GM19193 (cell line): ENCODE results near the gene SRGAP3.

Experiments used
- POLR2A ChIP-seq: IDR thresholded peaks from 4 replicates; pipeline ENCODE4 v1.6.1; 2011; ENCODE audit not compliant: insufficient read depth, insufficient read length; ENCODE audit errors: extremely low read depth

Gene SRGAP3

GRCh38 chr3:9035961-9036360, 213.5 kb downstream of the SRGAP3 start:
- no peak for TF ChIP-seq POLR2A

- TF ChIP-seq POLR2A = no peak
These were observed 214.0 kb downstream of the SRGAP3 start for GRCh38 chr3:9035473-9035872.

GRCh38 chr3:9033867-9034266, 215.6 kb downstream of the SRGAP3 start:
- no peak for TF ChIP-seq POLR2A

- no peak for TF ChIP-seq POLR2A
These were observed 217.1 kb downstream of the SRGAP3 start for GRCh38 chr3:9032231-9032777.

- TF ChIP-seq POLR2A = no peak
These were observed 219.4 kb downstream of the SRGAP3 start for GRCh38 chr3:9030034-9030433.

GRCh38 chr3:9028134-9028533, 221.3 kb downstream of the SRGAP3 start:
- TF ChIP-seq POLR2A = no peak

GRCh38 chr3:9026320-9027045, 223.0 kb downstream of the SRGAP3 start:
- TF ChIP-seq POLR2A = no peak

GRCh38 chr3:9024341-9024740, 225.1 kb downstream of the SRGAP3 start:
- no peak for TF ChIP-seq POLR2A

- no peak for TF ChIP-seq POLR2A
These were observed 226.2 kb downstream of the SRGAP3 start for GRCh38 chr3:9023226-9023590.

- no peak for TF ChIP-seq POLR2A
These were observed 226.9 kb downstream of the SRGAP3 start for GRCh38 chr3:9022305-9023225.

GRCh38 chr3:9021271-9022009, 228.0 kb downstream of the SRGAP3 start:
- no peak for TF ChIP-seq POLR2A

- TF ChIP-seq POLR2A = no peak
These were observed 229.0 kb downstream of the SRGAP3 start for GRCh38 chr3:9020426-9020825.

- no peak for TF ChIP-seq POLR2A
These were observed 230.0 kb downstream of the SRGAP3 start for GRCh38 chr3:9019259-9019961.

GRCh38 chr3:9015250-9015649, 234.2 kb downstream of the SRGAP3 start:
- no peak for TF ChIP-seq POLR2A
